ENCODE measurements around the gene PLXDC2.

DNA sequence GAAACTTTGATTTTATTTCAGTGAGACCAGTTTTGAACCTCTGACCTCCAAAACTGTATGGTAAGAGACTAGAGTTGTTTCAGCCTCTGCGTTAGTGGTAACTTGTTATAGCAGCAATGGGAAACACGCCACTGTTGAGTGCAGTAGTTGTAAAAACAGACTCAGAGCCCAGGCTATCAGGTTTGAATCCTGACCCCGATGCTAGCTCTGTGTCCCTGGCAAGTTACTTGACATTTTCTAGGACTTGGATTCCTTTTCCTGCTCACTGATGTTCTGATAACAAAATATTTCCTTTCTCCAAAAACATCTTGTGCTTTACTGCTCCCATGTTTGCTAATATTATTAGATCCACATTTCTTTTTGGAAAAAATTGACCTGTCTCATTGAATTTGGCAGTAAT is 131.0 kb downstream of the PLXDC2 start:
- TF ChIP-seq, protein P1, sequence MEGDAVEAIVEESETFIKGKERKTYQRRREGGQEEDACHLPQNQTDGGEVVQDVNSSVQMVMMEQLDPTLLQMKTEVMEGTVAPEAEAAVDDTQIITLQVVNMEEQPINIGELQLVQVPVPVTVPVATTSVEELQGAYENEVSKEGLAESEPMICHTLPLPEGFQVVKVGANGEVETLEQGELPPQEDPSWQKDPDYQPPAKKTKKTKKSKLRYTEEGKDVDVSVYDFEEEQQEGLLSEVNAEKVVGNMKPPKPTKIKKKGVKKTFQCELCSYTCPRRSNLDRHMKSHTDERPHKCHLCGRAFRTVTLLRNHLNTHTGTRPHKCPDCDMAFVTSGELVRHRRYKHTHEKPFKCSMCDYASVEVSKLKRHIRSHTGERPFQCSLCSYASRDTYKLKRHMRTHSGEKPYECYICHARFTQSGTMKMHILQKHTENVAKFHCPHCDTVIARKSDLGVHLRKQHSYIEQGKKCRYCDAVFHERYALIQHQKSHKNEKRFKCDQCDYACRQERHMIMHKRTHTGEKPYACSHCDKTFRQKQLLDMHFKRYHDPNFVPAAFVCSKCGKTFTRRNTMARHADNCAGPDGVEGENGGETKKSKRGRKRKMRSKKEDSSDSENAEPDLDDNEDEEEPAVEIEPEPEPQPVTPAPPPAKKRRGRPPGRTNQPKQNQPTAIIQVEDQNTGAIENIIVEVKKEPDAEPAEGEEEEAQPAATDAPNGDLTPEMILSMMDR (conservative IDR thresholded peaks at IDR 0.05; ENCODE audit: low read depth in 2 of 2), result no peak
- no peak for TF ChIP-seq EZH2 (IDR thresholded peaks at IDR 0.05; ENCODE audit: low read depth, unreplicated experiment)
- TF ChIP-seq ZNF331 (CRISPR knock-in tag; IDR thresholded peaks at IDR 0.05; ENCODE audit: low read depth), result no peak
- no peak for TF ChIP-seq EZH2phosphoT487 (IDR thresholded peaks at IDR 0.05; ENCODE audit: unreplicated experiment)
- TF ChIP-seq POLR2AphosphoS5 (IDR thresholded peaks at IDR 0.05; ENCODE audit: low read depth), result no peak
- TF ChIP-seq STAT1 (IDR thresholded peaks at IDR 0.05; ENCODE audit: unreplicated experiment), result no peak
- TF ChIP-seq JUNB (IDR thresholded peaks at IDR 0.05; ENCODE audit: unreplicated experiment), result no peak
- TF ChIP-seq, protein P2, sequence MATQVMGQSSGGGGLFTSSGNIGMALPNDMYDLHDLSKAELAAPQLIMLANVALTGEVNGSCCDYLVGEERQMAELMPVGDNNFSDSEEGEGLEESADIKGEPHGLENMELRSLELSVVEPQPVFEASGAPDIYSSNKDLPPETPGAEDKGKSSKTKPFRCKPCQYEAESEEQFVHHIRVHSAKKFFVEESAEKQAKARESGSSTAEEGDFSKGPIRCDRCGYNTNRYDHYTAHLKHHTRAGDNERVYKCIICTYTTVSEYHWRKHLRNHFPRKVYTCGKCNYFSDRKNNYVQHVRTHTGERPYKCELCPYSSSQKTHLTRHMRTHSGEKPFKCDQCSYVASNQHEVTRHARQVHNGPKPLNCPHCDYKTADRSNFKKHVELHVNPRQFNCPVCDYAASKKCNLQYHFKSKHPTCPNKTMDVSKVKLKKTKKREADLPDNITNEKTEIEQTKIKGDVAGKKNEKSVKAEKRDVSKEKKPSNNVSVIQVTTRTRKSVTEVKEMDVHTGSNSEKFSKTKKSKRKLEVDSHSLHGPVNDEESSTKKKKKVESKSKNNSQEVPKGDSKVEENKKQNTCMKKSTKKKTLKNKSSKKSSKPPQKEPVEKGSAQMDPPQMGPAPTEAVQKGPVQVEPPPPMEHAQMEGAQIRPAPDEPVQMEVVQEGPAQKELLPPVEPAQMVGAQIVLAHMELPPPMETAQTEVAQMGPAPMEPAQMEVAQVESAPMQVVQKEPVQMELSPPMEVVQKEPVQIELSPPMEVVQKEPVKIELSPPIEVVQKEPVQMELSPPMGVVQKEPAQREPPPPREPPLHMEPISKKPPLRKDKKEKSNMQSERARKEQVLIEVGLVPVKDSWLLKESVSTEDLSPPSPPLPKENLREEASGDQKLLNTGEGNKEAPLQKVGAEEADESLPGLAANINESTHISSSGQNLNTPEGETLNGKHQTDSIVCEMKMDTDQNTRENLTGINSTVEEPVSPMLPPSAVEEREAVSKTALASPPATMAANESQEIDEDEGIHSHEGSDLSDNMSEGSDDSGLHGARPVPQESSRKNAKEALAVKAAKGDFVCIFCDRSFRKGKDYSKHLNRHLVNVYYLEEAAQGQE (IDR thresholded peaks at IDR 0.05; ENCODE audit: unreplicated experiment), result no peak
- TF ChIP-seq, protein P3, sequence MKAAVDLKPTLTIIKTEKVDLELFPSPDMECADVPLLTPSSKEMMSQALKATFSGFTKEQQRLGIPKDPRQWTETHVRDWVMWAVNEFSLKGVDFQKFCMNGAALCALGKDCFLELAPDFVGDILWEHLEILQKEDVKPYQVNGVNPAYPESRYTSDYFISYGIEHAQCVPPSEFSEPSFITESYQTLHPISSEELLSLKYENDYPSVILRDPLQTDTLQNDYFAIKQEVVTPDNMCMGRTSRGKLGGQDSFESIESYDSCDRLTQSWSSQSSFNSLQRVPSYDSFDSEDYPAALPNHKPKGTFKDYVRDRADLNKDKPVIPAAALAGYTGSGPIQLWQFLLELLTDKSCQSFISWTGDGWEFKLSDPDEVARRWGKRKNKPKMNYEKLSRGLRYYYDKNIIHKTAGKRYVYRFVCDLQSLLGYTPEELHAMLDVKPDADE (IDR thresholded peaks at IDR 0.05), result no peak
- no peak for TF ChIP-seq CREB1 (CRISPR knock-in tag; IDR thresholded peaks at IDR 0.05; ENCODE audit: low read depth)
